Stimulated activated CD8-positive, alpha-beta memory T cell treated with anti-CD3 and anti-CD28 coated beads, Interleukin-12 subunit alpha, Interleukin-12 subunit beta, amount 100 ng/mL, for 24 hours (primary cell): ENCODE data around the gene UNK.
"Not testable (repeated sequence)": the region's sequence is repeated elsewhere in the genome, so short reads cannot be mapped to it uniquely, and the experiment has no call there.

ENCODE experiments used
- DNase-seq: peaks from one replicate; pipeline ENCODE4 v3.0.0-alpha.2; 2020; ENCODE audit errors: extremely low read depth

Gene UNK

GRCh38 chr17:75754378-75755204 is 30.0 kb upstream of the UNK start:
- DNase-seq: no peak

- no peak for DNase-seq
These were observed 29.3 kb upstream of the UNK start for GRCh38 chr17:75755205-75755901.

- no peak for DNase-seq
These were observed 28.6 kb upstream of the UNK start for GRCh38 chr17:75755990-75756389.

GRCh38 chr17:75756451-75757085 is 28.0 kb upstream of the UNK start:
- DNase-seq: no peak

GRCh38 chr17:75757086-75757681 is 27.4 kb upstream of the UNK start:
- DNase-seq: no peak

- no peak for DNase-seq
These were observed 26.3 kb upstream of the UNK start for GRCh38 chr17:75758131-75758905.

- DNase-seq: no peak
These were observed 25.1 kb upstream of the UNK start for GRCh38 chr17:75759457-75759856.

- DNase-seq: not testable (repeated sequence)
These were observed 24.5 kb upstream of the UNK start for GRCh38 chr17:75759978-75760640.

GRCh38 chr17:75762513-75763268 is 21.9 kb upstream of the UNK start:
- DNase-seq: no peak

GRCh38 chr17:75763269-75763607 is 21.4 kb upstream of the UNK start:
- no peak for DNase-seq

GRCh38 chr17:75763613-75764416 is 20.8 kb upstream of the UNK start:
- no peak for DNase-seq

- DNase-seq: no peak
These were observed 20.2 kb upstream of the UNK start for GRCh38 chr17:75764417-75764710.

- no peak for DNase-seq
These were observed 19.7 kb upstream of the UNK start, which contains the start of gene GALK1 for GRCh38 chr17:75764711-75765421. GALK1 (minus strand) TSS chr17:75765192; CDS start chr17:75765136, 56 bp downstream.

GRCh38 chr17:75765981-75766380 is 18.6 kb upstream of the UNK start:
- no peak for DNase-seq

GRCh38 chr17:75767881-75768280 is 16.7 kb upstream of the UNK start:
- DNase-seq: no peak

- no peak for DNase-seq
These were observed 15.1 kb upstream of the UNK start for GRCh38 chr17:75769536-75769935.

- no peak for DNase-seq
These were observed 13.0 kb upstream of the UNK start for GRCh38 chr17:75771334-75772281.
